Smooth muscle cell of bladder (primary cell): ENCODE data around the gene TBL1X. TPM values are rescaled to one million over a fixed set of nuclear protein-coding genes. Genes with fewer than 3 reads are reported as not detected.

Source experiments
- total RNA-seq: library from RNA; depleted of rRNA; stranded (reverse); fragments of >200 nt; gene quantifications from 2 replicates; pipeline ENCODE4 v1.2.3, GENCODE V29; 2014

Gene TBL1X
- total RNA-seq = 11.4 and 15.8 TPM in 2 replicates

DNA sequence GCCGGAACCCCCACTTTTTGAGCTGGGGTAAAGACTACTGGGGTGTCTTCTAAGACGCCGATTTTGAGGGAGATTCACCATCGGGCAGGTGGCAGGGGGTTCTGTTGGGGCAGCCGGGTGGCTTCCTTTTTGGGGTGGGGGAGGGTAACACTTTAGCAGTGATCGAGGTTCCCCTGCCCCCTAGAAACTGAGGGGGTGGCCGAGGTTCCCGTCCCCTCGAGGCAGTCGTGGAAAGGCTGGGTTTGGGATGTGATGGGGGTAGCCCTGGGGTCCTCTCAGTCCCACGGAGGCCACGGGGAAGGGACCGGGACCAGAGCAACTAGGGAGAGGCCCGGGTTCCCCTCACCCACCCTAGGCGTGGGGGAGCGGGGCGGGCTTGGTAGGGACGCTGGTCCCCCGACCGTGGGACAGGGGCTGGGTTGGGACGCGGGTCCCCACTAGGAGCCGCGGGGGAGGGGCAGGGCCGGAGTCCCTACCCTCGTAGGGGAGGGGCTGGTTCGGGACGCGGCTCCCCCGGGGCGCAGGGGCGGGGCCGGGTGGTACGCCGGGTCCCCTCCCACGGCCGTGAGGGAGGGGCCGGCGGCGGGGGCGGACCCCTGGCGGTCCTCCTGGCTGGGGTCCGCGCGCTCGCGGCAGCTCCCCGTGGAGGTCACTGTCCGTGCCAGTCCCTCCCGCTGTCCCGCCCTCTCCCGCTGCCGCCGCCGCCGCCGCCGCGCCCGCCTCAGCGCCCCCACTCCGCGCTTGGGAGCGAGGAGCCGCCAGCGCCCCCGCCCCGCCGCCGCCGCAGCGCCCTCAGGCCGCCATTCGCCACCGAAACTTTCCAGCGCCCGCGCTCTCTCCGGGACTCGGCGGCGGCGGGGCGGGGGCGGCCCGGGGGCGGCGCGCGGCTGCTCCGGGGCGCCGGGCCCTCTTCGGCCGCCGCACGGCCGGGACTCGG, at the start of gene TBL1X:
TSS of gene TBL1X (plus strand) at position 624 of the 937 bp plus-strand sequence. CDS start 188,529 bp downstream, outside the sequence.

DNA sequence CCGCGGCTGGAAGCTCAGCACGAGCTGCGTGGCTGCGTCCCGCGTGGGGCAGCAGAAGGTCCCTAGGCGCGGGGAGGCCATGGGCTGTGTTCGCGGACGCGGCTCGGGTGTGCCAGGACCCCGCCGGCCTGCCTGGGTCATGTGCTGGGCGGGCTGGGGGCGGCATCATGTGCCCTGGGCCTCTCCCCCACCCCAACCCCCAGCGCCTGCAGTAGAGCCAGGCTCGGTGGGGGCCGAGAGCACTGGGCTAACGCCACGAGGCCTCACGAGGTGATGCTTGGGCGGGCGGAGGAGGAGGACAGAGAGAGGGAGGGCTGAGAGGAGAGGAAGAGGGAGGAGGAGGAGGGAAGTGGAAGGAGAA, 300.9 kb downstream of the TBL1X start, which contains the start of gene GPR143:
TSS of gene GPR143 (minus strand) at position 111 of the 361 bp plus-strand sequence. CDS start at position 81, 30 bp downstream.

DNA sequence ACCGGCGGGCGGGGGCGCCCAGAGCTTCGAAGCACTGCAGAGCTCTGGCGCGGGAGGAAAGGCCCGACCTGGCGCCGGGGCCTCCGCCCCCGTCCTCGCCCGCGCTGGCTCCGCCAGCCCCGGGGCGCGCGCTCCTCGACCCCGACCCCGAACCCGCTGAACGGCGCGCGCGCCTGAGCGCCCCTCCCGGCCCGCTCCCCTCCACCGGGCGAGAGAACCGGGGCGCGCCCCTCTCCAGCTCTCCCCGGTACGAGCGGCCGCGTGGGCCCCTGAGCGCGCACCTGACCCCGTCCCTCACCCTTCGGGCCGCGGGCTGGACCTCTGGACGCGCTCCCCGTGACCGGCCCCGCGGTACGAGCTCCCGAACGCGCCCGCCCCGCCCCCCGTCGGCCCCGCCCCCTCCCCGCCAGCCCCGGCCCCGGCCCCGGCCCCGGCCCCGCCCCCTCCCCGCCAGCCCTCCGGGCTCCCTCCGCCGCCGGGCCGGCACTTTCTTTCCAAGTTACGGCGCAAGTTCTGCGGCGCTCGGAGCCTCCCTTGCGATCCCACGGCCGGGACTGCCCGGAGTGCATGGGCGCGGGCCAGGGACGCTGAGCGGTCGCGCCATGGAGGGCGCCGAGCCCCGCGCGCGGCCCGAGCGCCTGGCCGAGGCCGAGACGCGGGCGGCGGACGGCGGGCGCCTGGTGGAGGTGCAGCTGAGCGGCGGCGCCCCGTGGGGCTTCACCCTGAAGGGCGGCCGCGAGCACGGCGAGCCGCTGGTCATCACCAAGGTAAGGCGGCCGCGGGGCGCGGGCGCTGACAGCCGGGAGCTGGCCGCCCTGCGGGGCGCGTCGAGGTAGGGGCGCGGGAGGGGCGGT, 321.3 kb downstream of the TBL1X start, which contains the start of gene SHROOM2:
TSS of gene SHROOM2 (plus strand) at position 486 of the 854 bp plus-strand sequence. CDS start at position 603, 117 bp downstream.

